Liver (tissue), 3 donors: ENCODE results near the gene UBE3D.

Experiments used
- CTCF ChIP-seq: fragments of 150-350 bp; IDR thresholded peaks from 2 replicates; pipeline ENCODE4 v1.5.1; 2017; ENCODE audit warnings: improper control_type of control experiment, low read depth, low read length; ENCODE audit not compliant: missing input control
- FOXA1 ChIP-seq: IDR thresholded peaks from 2 replicates; pipeline ENCODE4 v1.6.1; 2016; ENCODE audit warnings: antibody characterized with exemption
- GABPA ChIP-seq, 2 donors: IDR thresholded peaks in 1 of 2; conservative IDR thresholded peaks in 1 of 2; 2 replicates each; pipeline ENCODE4 v1.6.1; 2016; ENCODE audit warnings: antibody characterized with exemption in 2 of 2, mild to moderate bottlenecking in 1 of 2, moderate library complexity in 1 of 2
- TAF1 ChIP-seq: conservative IDR thresholded peaks from 2 replicates; pipeline ENCODE4 v1.6.1; 2016; ENCODE audit warnings: antibody characterized with exemption, mild to moderate bottlenecking
- TF ChIP-seq, protein P1 (sequence below): IDR thresholded peaks from 2 replicates; pipeline ENCODE4 v1.6.1; 2016; ENCODE audit warnings: antibody characterized with exemption, mild to moderate bottlenecking
- TF ChIP-seq, protein P2 (sequence below): IDR thresholded peaks from 2 replicates; pipeline ENCODE4 v1.6.1; 2016; ENCODE audit warnings: antibody characterized with exemption
- TF ChIP-seq, protein P3 (sequence below): IDR thresholded peaks from 2 replicates; pipeline ENCODE4 v1.6.1; 2016; ENCODE audit warnings: antibody characterized with exemption
- donor health status: healthy.
- donor health status: healthy.

DNA sequence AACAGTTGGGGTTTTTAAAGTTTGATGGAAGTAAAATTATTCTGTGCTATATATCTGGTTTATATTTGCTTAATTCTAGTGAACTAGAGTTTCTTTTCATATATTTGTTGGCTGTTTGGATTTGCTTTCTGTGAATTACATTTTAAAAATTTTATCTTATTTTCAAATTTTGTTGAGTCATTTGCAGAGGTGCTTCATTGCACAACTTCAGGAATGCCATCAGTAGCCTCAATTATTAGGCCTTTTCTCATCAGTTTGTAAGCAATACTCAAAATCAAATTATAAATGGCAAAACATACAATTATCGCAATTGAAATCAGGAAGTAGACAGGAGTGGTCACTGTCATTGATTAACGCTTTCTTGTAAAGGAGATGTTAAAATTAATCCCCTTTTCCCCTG, 96.9 kb downstream of the UBE3D start:
- TF ChIP-seq CTCF = no peak
- TF ChIP-seq, protein P1, sequence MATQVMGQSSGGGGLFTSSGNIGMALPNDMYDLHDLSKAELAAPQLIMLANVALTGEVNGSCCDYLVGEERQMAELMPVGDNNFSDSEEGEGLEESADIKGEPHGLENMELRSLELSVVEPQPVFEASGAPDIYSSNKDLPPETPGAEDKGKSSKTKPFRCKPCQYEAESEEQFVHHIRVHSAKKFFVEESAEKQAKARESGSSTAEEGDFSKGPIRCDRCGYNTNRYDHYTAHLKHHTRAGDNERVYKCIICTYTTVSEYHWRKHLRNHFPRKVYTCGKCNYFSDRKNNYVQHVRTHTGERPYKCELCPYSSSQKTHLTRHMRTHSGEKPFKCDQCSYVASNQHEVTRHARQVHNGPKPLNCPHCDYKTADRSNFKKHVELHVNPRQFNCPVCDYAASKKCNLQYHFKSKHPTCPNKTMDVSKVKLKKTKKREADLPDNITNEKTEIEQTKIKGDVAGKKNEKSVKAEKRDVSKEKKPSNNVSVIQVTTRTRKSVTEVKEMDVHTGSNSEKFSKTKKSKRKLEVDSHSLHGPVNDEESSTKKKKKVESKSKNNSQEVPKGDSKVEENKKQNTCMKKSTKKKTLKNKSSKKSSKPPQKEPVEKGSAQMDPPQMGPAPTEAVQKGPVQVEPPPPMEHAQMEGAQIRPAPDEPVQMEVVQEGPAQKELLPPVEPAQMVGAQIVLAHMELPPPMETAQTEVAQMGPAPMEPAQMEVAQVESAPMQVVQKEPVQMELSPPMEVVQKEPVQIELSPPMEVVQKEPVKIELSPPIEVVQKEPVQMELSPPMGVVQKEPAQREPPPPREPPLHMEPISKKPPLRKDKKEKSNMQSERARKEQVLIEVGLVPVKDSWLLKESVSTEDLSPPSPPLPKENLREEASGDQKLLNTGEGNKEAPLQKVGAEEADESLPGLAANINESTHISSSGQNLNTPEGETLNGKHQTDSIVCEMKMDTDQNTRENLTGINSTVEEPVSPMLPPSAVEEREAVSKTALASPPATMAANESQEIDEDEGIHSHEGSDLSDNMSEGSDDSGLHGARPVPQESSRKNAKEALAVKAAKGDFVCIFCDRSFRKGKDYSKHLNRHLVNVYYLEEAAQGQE = no peak
- TF ChIP-seq, protein P2, sequence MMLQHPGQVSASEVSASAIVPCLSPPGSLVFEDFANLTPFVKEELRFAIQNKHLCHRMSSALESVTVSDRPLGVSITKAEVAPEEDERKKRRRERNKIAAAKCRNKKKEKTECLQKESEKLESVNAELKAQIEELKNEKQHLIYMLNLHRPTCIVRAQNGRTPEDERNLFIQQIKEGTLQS = no peak
- no peak for TF ChIP-seq TAF1
- TF ChIP-seq FOXA1 = no peak
- TF ChIP-seq, protein P3, sequence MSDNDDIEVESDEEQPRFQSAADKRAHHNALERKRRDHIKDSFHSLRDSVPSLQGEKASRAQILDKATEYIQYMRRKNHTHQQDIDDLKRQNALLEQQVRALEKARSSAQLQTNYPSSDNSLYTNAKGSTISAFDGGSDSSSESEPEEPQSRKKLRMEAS = no peak
- TF ChIP-seq GABPA (IDR thresholded peaks at IDR 0.05 in 1 of 2, conservative IDR thresholded peaks at IDR 0.05 in 1 of 2) = no peak
